Measurements from ENCODE around the gene FBXW5.

Gene FBXW5

DNA sequence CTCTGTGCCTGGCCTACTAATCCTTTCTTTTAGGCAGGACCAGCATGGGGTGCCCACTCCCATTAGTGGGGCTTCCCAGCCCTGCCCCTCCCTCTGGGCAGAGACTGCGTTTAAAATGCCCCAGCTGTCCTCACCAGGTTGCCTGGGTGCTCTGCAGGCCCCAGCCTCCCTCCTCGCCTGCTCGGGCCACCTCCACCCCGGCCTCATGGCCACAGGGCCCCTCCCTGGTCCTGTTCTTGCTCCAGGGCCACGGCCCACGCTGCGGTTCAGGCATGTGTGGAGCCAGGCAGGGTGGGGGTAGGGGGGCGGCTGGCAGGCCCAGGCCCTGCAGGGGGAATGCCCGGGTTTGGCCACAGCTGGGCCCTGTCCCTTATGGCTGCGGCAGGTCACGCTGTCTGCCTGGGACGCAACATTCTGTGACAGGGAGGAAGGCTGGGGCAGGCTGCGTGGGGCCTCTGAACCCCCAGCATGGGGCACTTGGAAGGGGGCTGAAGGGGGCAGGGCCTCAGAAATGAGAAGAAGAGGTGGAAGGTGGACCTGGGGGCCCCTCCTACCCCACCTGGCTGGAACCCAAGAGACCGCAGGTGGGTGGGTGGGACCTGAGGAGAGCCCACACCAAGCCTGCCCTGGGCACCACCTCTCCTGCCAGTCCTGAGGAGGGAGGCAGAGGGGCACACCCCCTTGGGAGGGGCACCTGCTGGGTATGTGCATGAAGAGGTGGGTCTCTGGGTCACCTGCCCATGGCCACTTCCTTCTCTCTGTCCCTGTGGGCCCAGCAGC is 7.2 kb upstream of the FBXW5 start, which contains the start of gene LCN12:
LCN12 (plus strand) TSS at position 733 of the 780 bp plus-strand sequence. CDS start 55 bp downstream, outside the sequence.
- CTCF ChIA-PET: interaction anchor here (1.2 to 3.0 kb wide), 2 partner anchors 83 to 93 kb away, joined by 3 to 20 read pairs; no protein-coding TSS in a partner anchor
- TF ChIP-seq, protein P1, sequence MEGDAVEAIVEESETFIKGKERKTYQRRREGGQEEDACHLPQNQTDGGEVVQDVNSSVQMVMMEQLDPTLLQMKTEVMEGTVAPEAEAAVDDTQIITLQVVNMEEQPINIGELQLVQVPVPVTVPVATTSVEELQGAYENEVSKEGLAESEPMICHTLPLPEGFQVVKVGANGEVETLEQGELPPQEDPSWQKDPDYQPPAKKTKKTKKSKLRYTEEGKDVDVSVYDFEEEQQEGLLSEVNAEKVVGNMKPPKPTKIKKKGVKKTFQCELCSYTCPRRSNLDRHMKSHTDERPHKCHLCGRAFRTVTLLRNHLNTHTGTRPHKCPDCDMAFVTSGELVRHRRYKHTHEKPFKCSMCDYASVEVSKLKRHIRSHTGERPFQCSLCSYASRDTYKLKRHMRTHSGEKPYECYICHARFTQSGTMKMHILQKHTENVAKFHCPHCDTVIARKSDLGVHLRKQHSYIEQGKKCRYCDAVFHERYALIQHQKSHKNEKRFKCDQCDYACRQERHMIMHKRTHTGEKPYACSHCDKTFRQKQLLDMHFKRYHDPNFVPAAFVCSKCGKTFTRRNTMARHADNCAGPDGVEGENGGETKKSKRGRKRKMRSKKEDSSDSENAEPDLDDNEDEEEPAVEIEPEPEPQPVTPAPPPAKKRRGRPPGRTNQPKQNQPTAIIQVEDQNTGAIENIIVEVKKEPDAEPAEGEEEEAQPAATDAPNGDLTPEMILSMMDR (conservative IDR thresholded peaks at IDR 0.05; ENCODE audit: low read depth): no peak
- POLR2A ChIA-PET (ENCODE audit: low non-redundant PET): no interaction called here
- DNase-seq (ENCODE audit: low spot score): no peak
- H3K27ac ChIP-seq: peak within 1 kb of the TSS; percentile 89

DNA sequence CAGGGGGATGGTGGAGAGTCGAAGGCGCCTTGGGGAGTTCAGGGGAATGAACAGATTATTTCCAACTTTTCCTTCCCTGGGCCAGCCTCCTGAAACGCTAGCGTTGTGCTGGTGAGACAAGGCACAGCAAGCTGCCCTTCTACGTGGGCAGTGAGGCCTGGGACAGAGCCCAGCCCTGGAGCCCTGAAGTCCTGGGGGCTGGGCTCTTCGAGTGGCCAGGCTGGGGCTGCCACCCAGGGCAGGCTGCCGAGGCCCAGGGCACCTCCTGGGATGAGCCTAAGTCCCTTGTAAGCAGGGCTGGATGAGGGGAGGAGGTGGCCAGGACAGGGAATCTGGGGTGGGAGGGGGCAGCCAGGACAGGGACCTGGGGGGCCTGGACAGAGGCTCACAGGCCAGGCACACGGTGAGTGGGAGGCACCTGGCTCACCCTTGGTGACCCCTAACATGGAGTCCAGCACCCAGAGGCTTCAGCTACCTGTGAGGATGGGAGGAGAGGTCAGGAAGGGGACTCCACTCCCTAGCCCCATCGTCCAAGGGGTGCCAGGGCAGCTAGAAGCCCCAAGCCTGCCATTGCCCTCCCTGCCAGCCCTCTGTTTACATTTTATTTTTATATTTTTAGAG is 6.2 kb upstream of the FBXW5 start:
- no peak for DNase-seq (ENCODE audit: low spot score)
- peak overlapping the region; percentile 89 for H3K27ac ChIP-seq
- TF ChIP-seq, protein P1 (conservative IDR thresholded peaks at IDR 0.05; ENCODE audit: low read depth): no peak
- ChIA-PET CTCF (interaction anchor here (0.6 to 3.0 kb wide), 4 partner anchors 19 to 212 kb away, joined by 3 to 20 read pairs (median 4); no protein-coding TSS in a partner anchor), POLR2A (ENCODE audit: low non-redundant PET) (interaction anchor here (0.6 kb wide), 1 partner anchor 22 kb away, joined by 8 read pairs; no protein-coding TSS in a partner anchor)

DNA sequence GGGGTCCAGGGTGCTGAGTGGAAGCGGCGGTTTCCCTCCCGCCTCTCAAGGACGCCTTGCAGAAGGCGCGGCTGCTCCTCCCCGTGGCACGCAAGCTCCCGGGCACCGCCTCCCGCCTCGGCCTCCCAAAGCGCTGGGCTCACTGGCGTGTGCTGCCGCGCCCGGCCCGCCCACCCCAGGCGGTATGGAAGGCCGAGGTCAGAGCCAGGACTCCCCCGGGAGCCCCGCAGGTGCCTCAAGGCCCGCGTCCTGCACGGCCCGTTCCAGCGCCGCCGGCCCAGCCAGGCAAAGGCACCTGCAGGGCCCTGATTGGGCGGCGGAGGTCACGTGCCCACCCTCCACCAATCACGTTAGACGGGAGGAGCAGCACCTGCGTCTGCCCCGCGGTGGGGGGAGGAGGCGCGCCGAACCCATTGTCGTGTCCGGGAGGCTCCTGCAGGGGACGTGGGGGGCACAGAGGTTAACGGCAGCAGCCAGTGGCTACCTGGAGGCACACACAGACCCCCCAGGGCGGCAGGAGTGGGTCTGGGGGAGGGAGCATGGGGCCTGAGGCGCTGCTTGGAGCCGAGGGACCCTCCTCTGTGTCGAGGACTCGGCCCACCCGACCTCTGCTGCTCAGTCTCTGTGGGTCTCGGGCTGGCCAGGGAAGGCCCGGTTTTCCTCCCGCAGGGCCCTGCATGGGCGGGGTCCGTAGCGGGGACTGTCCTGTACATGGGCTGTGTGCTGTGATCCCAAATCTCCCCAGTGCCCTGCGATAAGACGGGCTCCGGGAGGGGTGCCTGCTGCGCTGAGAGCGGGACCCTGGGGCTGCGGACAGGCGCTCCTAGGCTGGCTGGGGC is 5.5 kb upstream of the FBXW5 start:
- TF ChIP-seq, protein P1 (conservative IDR thresholded peaks at IDR 0.05; ENCODE audit: low read depth): no peak; the same call in 1 of the 2 replicates
- POLR2A ChIA-PET (ENCODE audit: low non-redundant PET): interaction anchor here (0.6 to 1.0 kb wide), 3 partner anchors 21 to 85 kb away, joined by 3 to 8 read pairs (median 8); partner anchors contain the start of gene PAXX
- DNase-seq (ENCODE audit: low spot score): peak; percentile 100
- CTCF ChIA-PET: interaction anchor here (0.6 to 3.0 kb wide), 6 partner anchors 50 to 213 kb away, joined by 3 to 20 read pairs (median 4); partner anchors contain the start of genes AJM1 and LCN8
- H3K27ac ChIP-seq: peak overlapping the region; percentile 89

DNA sequence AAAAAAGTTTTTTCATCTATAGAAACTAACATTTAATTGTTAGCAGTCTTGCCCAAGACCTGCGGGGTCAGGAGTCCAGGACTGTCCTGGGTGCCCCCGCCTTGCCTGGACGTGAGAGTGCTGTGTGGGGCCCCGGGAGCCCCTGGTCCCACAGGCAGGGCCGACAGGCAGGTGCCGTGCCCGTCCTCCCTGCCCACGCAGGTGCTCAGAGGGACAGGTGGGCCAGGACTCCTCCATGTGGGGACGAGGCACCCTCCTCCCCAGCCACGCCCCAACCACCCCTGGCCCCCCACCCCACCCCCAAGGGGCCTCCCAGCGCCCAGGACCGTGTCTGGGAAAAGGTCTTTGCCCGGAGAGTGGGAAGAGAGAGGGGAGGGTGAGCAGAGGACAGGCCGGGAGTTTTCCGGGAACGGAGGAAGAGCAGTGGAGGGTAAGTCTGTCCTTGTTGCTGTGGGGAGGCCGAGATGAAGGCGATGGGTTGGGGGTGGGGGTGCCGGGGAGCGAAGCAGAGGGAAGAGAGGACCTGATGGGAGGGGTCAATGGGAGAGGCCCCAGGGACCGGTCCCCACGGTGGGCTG is 4.8 kb upstream of the FBXW5 start:
- TF ChIP-seq, protein P1 (conservative IDR thresholded peaks at IDR 0.05; ENCODE audit: low read depth): no peak
- H3K27ac ChIP-seq: peak overlapping the region; percentile 89
- ChIA-PET POLR2A (ENCODE audit: low non-redundant PET) (interaction anchor here (0.7 to 1.0 kb wide), 3 partner anchors 43 to 86 kb away, joined by 3 to 8 read pairs (median 8); partner anchors contain the start of gene PAXX), CTCF (interaction anchor here (0.6 to 3.0 kb wide), 5 partner anchors 51 to 191 kb away, joined by 3 to 20 read pairs (median 4); partner anchors contain the start of genes AJM1 and LCN8)
- no peak for DNase-seq (ENCODE audit: low spot score)

DNA sequence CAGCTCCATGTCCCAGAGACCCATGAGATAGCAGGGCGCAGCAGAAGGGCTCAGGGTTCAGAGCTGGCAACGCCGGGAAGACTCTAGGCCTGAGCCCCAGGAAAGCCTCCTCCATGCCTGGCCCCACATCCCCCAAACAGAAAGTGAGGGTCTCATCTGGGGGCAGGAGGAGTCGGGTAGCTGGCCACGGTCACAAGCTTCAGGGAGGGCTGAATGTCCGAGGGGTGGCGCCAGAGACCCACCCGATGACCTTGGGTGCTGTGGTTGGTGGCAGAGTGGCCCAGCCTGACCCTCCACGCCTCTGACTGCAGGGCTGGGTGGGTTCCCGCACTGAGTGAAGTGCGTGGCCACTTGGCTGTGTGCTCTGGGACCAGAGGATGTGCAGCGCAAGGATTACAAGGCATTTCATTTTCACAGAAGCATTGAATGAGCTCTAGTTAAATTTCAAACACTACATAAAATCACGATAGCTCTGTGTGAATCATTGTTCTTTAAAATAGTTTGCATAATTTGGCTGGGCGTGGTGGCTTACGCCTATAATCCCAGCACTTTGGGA is 3.5 kb upstream of the FBXW5 start:
- POLR2A ChIA-PET (ENCODE audit: low non-redundant PET): interaction anchor here (0.5 to 1.4 kb wide), 3 partner anchors 44 to 116 kb away, joined by 3 to 9 read pairs (median 3); partner anchors contain the start of gene PAXX
- DNase-seq (ENCODE audit: low spot score): peak; percentile 37
- peak overlapping the region; percentile 89 for H3K27ac ChIP-seq
- CTCF ChIA-PET: interaction anchor here (0.6 to 5.9 kb wide), 15 partner anchors 9 to 839 kb away, joined by 3 to 97 read pairs (median 4); partner anchors contain the start of genes NPDC1 and PAXX
- TF ChIP-seq, protein P1 (conservative IDR thresholded peaks at IDR 0.05; ENCODE audit: low read depth): peak; percentile 86
